ENCODE measurements around the gene OSBP. TPM values are rescaled to one million over a fixed set of nuclear protein-coding genes. Genes with fewer than 3 reads are reported as not detected.

OSBP gene
- total and polyA plus RNA-seq, 2 donors (not counting 3 experiments of a cell fraction or from before 2014, with no cell fraction given): 14.2 to 37.5 TPM

DNA sequence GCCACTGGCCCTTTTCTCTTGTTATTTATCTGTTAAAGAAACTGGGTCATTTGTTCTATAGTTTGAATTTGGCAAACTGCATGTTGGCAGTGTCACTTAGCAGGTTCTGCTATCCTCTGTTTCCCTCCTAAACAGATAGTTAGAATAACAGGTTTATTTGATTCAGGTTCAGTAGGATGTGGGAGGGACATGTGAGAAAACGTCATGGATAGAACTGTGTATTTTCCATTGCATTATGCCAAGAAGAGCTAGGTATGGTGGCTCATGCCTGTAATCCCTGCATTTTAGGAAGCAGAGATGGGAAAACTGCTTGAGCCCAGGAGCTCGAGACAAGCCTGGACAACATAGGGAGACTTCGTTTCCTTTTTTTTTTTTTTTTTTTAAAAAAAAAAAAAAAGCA, 29.0 kb upstream of the OSBP start:
- Histone ChIP-seq H3K9me1 (replicated peaks; ENCODE audit: control insufficient read depth, extremely low read depth, insufficient read depth, low read length) (no peaks in the 10 kb centered on the region), H3K4me1 (ENCODE audit: control insufficient read depth, extremely low read depth, insufficient read depth, low read length) (no peaks in the 10 kb centered on the region), H3K4me3 (replicated peaks in 1 of 3; ENCODE audit: insufficient read depth in 1 of 3, low read depth in 1 of 3, low read length in 3 of 3) (no peak overlapping the region), H3K27me3 (ENCODE audit: control insufficient read depth in 2 of 2, insufficient read depth in 2 of 2, low read length in 2 of 2) (no peaks in the 10 kb centered on the region), H2AFZ (ENCODE audit: low read depth, low read length) (no peak overlapping the region), H3K4me2 (ENCODE audit: insufficient read depth, low read length) (no peak overlapping the region), H3K27ac (ENCODE audit: insufficient read depth, low read depth, low read length) (no peak overlapping the region), H3K9ac (replicated peaks; ENCODE audit: extremely low read depth, insufficient read depth, low read length) (no peak overlapping the region), H3K79me2 (ENCODE audit: control insufficient read depth, insufficient read depth, low read length) (no peaks in the 10 kb centered on the region), H3K9me3 (replicated peaks; ENCODE audit: control insufficient read depth, insufficient read depth, low read length) (no peaks in the 10 kb centered on the region), H3K36me3 (ENCODE audit: control insufficient read depth in 2 of 2, extremely low read depth in 1 of 2, insufficient read depth in 2 of 2, low read length in 2 of 2) (peaks cover 33 to 36% of the 10 kb centered on the region in 2 experiments), H4K20me1 (replicated peaks; ENCODE audit: control insufficient read depth, extremely low read depth, insufficient read depth, low read length) (no peaks in the 10 kb centered on the region)
- ChIA-PET POLR2A (no interaction called here), CTCF (interaction anchor here (0.6 kb wide), 1 partner anchor 107 kb away, joined by 5 read pairs; no protein-coding TSS in a partner anchor)
- dilution Hi-C loops (cut with MboI; ENCODE audit: extremely low pct_ligation_motif_present, low sequenced_read_pairs): no loop called here
- FAIRE-seq (no peak), DNase-seq (ENCODE audit: low read depth, low spot score) (no peak)
- no TSS peak for BruUV-seq (replicated peaks)
- TF ChIP-seq POLR2AphosphoS5 (IDR thresholded peaks at IDR 0.05; ENCODE audit: insufficient read depth, low read depth, low read length) (no peak), MYC (IDR thresholded peaks at IDR 0.05; ENCODE audit: low read depth, low read length) (no peak), CTCF (IDR thresholded peaks at IDR 0.05; ENCODE audit: extremely low read depth in 1 of 2, insufficient read depth in 1 of 2, low read depth in 1 of 2, low read length in 2 of 2) (no peak), JUN (IDR thresholded peaks at IDR 0.05; ENCODE audit: borderline replicate concordance, insufficient read depth, insufficient read length, low read depth) (no peak), GATA2 (IDR thresholded peaks at IDR 0.05; ENCODE audit: insufficient read depth, insufficient read length, low read depth, low read length) (no peak), POLR2A (IDR thresholded peaks at IDR 0.05; ENCODE audit: low read depth, low read length) (no peak), EZH2 (IDR thresholded peaks at IDR 0.05; ENCODE audit: borderline replicate concordance, low read depth, low read length, severe bottlenecking) (no peak), FOS (IDR thresholded peaks at IDR 0.05; ENCODE audit: borderline replicate concordance, insufficient read depth, low read length) (no peak)
- TF ChIP-seq, protein P1, sequence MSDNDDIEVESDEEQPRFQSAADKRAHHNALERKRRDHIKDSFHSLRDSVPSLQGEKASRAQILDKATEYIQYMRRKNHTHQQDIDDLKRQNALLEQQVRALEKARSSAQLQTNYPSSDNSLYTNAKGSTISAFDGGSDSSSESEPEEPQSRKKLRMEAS (IDR thresholded peaks at IDR 0.05; ENCODE audit: insufficient read depth, insufficient read length): no peak
- intact Hi-C loops (cut with micrococcal nuclease): no loop called here
